IMR-90 (cell line): ENCODE results near the gene PRKAR1B.

ENCODE experiments used
- FOS ChIP-seq: fragments of 150-350 bp; IDR thresholded peaks from 2 replicates; pipeline ENCODE4 v1.6.1; 2016; ENCODE audit warnings: low read depth, low read length
- MAFK ChIP-seq: IDR thresholded peaks from 2 replicates; pipeline ENCODE4 v1.6.1; 2012; ENCODE audit warnings: low read depth, low read length, improper control_type of control experiment
- MXI1 ChIP-seq: IDR thresholded peaks from 2 replicates; pipeline ENCODE4 v1.6.1; 2012; ENCODE audit warnings: low read depth, mild to moderate bottlenecking, low read length, moderate library complexity, borderline replicate concordance
- POLR2A ChIP-seq: IDR thresholded peaks from 2 replicates; pipeline ENCODE4 v1.6.1; 2012; ENCODE audit warnings: mild to moderate bottlenecking, low read depth, low read length
- RAD21 ChIP-seq: IDR thresholded peaks from 2 replicates; pipeline ENCODE4 v1.6.1; 2012; ENCODE audit warnings: low read length, improper control_type of control experiment
- RCOR1 ChIP-seq: IDR thresholded peaks from 2 replicates; pipeline ENCODE4 v1.6.1; 2012; ENCODE audit warnings: mild to moderate bottlenecking, low read length, improper control_type of control experiment; ENCODE audit not compliant: insufficient replicate concordance
- SMC3 ChIP-seq: fragments of 150-350 bp; IDR thresholded peaks from 2 replicates; pipeline ENCODE4 v1.6.1; 2016; ENCODE audit warnings: low read depth, mild to moderate bottlenecking, antibody characterized with exemption, low read length, moderate library complexity
- TF ChIP-seq, protein P1 (sequence below): fragments of 150-350 bp; IDR thresholded peaks from 2 replicates; pipeline ENCODE4 v1.6.1; 2017; ENCODE audit warnings: mild to moderate bottlenecking, antibody characterized with exemption, low read length, low read depth
- TF ChIP-seq, protein P2 (sequence below): conservative IDR thresholded peaks from 2 replicates; pipeline ENCODE4 v1.5.1; 2012; ENCODE audit warnings: mild to moderate bottlenecking, low read depth, low read length, improper control_type of control experiment

DNA sequence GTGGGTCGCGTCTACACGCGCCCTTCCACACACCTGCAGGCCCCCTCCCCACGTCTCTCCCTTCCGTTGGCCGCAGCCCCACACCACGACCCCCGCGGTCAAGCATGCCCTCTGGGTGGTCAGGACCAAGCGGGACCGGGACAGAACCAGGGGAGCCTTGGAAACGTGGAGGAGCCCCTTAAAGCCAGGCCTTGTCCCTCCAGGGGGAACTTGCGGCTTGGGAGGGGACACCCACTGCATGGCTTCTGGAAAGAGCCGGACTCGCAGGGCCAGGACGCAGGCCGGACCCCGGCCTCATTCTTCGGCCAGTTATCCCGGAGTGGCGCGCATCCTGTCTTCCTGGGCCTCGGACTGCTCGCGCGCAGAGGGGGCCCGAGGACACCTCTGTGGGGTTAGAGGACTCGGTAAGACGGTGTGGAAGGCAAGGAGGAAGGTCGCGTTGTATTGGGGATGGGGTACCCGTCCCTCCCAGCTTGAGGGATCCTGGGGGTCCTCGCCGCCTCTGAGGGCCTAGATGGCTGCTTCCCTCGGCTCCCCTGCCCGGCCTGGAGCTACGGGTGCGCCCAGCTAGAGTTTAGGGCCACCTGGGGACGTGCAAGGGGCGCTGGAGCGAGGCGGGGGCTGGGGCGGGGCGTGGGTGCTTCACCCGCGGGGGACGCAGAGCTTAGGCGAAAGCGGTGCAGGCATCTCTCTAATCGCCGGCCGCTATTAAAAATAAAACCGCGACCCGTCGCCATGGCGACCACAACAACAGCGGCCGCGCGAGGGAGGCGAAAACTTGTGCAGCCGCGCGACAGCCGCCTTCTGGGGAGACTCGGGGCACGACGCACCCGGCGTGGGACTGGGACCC, 205.6 kb downstream of the PRKAR1B start:
- TF ChIP-seq FOS (no peak), RCOR1 (no peak), MAFK (no peak), POLR2A (no peak), MXI1 (no peak), RAD21 (no peak), SMC3 (no peak)
- TF ChIP-seq, protein P1, sequence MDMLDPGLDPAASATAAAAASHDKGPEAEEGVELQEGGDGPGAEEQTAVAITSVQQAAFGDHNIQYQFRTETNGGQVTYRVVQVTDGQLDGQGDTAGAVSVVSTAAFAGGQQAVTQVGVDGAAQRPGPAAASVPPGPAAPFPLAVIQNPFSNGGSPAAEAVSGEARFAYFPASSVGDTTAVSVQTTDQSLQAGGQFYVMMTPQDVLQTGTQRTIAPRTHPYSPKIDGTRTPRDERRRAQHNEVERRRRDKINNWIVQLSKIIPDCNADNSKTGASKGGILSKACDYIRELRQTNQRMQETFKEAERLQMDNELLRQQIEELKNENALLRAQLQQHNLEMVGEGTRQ: no peak
- TF ChIP-seq, protein P2, sequence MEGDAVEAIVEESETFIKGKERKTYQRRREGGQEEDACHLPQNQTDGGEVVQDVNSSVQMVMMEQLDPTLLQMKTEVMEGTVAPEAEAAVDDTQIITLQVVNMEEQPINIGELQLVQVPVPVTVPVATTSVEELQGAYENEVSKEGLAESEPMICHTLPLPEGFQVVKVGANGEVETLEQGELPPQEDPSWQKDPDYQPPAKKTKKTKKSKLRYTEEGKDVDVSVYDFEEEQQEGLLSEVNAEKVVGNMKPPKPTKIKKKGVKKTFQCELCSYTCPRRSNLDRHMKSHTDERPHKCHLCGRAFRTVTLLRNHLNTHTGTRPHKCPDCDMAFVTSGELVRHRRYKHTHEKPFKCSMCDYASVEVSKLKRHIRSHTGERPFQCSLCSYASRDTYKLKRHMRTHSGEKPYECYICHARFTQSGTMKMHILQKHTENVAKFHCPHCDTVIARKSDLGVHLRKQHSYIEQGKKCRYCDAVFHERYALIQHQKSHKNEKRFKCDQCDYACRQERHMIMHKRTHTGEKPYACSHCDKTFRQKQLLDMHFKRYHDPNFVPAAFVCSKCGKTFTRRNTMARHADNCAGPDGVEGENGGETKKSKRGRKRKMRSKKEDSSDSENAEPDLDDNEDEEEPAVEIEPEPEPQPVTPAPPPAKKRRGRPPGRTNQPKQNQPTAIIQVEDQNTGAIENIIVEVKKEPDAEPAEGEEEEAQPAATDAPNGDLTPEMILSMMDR: no peak
